ENCODE results near the gene MYOZ2. TPM values are rescaled to one million over a fixed set of nuclear protein-coding genes. Genes with fewer than 3 reads are reported as not detected.

The MYOZ2 gene
- total and polyA plus RNA-seq, 2 of the 13 experiments (the other 11 are each of a cell fraction or from before 2014, with no cell fraction given): 0.03 TPM; not detected in 1

- in situ Hi-C loops (cut with HindIII; ENCODE audit: extremely low pct_ligation_motif_present, low pct_unique_long_range_greater_than_20kb): no loop called here
- WGBS (ENCODE audit: low lambda C conversion rate): 0% methylated on average over 1 of the region's 1 CpG
- no peak for ATAC-seq
- H4K20me1 ChIP-seq (ENCODE audit: insufficient read depth, low read length): no peaks in the 10 kb centered on the region
- FAIRE-seq: no peak
- no peak for DNase-seq (ENCODE audit: low spot score)
- no peak overlapping the region for H3K27ac ChIP-seq (ENCODE audit: extremely low read length, insufficient read depth, low read length)
- intact Hi-C loops (cut with micrococcal nuclease; ENCODE audit: unreplicated experiment): no loop called here
- peaks cover 9% of the 10 kb centered on the region for H3K4me1 ChIP-seq (ENCODE audit: insufficient read depth, low read length)
- H3K4me3 ChIP-seq (replicated peaks in 1 of 3; ENCODE audit: insufficient read depth in 1 of 3, low read depth in 2 of 3, low read length in 3 of 3): no peak overlapping the region
- H3K27me3 ChIP-seq (ENCODE audit: control insufficient read depth in 1 of 2, insufficient read depth in 2 of 2, low read length in 2 of 2): no peaks in the 10 kb centered on the region; a peak in 1 of 5 replicates
- no peaks in the 10 kb centered on the region for H3K79me2 ChIP-seq (ENCODE audit: insufficient read depth, low read length)
- no peak overlapping the region for H2AFZ ChIP-seq (ENCODE audit: low read length)
- no peaks in the 10 kb centered on the region for H3K36me3 ChIP-seq (replicated peaks in 1 of 2; ENCODE audit: control insufficient read depth in 1 of 2, insufficient read depth in 2 of 2, low read length in 2 of 2)
- no peak overlapping the region for H3K9ac ChIP-seq (ENCODE audit: insufficient read depth, low read depth, low read length)
- TF ChIP-seq ZNF609 (CRISPR knock-in tag; IDR thresholded peaks at IDR 0.05; ENCODE audit: borderline replicate concordance): no peak
- TF ChIP-seq CEBPB (IDR thresholded peaks at IDR 0.05; ENCODE audit: borderline replicate concordance, low read depth, low read length): no peak
- TF ChIP-seq ZSCAN9 (CRISPR knock-in tag; IDR thresholded peaks at IDR 0.05; ENCODE audit: borderline replicate concordance): no peak
- TF ChIP-seq BATF2 (CRISPR knock-in tag; IDR thresholded peaks at IDR 0.05): no peak
- TF ChIP-seq ZSCAN12 (CRISPR knock-in tag; IDR thresholded peaks at IDR 0.05): no peak
- BruUV-seq (replicated peaks): no TSS peak
- POLR2A ChIA-PET: no interaction called here
- no peaks in the 10 kb centered on the region for H3K9me3 ChIP-seq (ENCODE audit: low read length)
- CTCF ChIA-PET (ENCODE audit: low intra/inter-chr PET ratio, low total read pairs): no interaction called here
- no peak overlapping the region for H3K4me2 ChIP-seq (ENCODE audit: low read depth, low read length)
These were observed 71.4 kb downstream of the MYOZ2 start for GRCh38 chr4:119207051-119207450.

Measured in HepG2 (cell line).